K562 (cell line): ENCODE data around the gene NT5C2. TPM values are rescaled to one million over a fixed set of nuclear protein-coding genes. Genes with fewer than 3 reads are reported as not detected.

Experiments
- ATAC-seq: fragments of 200-7000 bp; cut with Tn5 transposase; 3 replicates; pipeline ENCODE4 v1.9.1; 2020; ENCODE audit warnings: moderate library complexity
- BruUV-seq: library from RNA; stranded (reverse); fragments of 400-500 nt; replicated peaks from 2 replicates; lab custom pipeline; 2021; lab: Mats Ljungman, UMichigan
- CTCF ChIA-PET: fragments of 300-600 bp; formaldehyde crosslinking; extraction: SDS; loops from one replicate; lab custom pipeline; 2021; ENCODE audit warnings: low intra/inter-chr PET ratio; lab: Yijun Ruan, JAX
- POLR2A ChIA-PET: fragments of 300-600, 350-650 bp; sonication (Branson Sonifier 250); formaldehyde crosslinking; extraction: SDS; loops from one replicate; lab custom pipeline; 2021; ENCODE audit warnings: antibody characterized with exemption, inconsistent platforms; lab: Yijun Ruan, JAX
- DNase-seq, 4 experiments: peaks; one replicate each; pipeline versions ENCODE4 v3.0.0 to v3.0.0-alpha.2; 2011 to 2018; ENCODE audit warnings: low spot score in 3 of 4, mixed read lengths in 3 of 4; ENCODE audit errors: extremely low read depth in 1 of 4
- FAIRE-seq: peaks from 2 replicates; lab custom pipeline; 2011; peaks lifted over from hg19 to GRCh38; lab: Jason Lieb, UNC
- H2AFZ ChIP-seq: 2 replicates; pipeline ENCODE4 v1.6.0; 2011; ENCODE audit warnings: low read depth, low read length, control low read depth, inconsistent platforms
- H3K27ac ChIP-seq: fragments of 200-600 bp; 3 replicates; pipeline ENCODE4 v1.8.0; 2011; ENCODE audit warnings: low read depth, mild to moderate bottlenecking, control low read depth, inconsistent platforms, low read length, moderate library complexity, mixed read lengths; ENCODE audit errors: extremely low read depth
- H3K27me3 ChIP-seq, 2 experiments: fragments of 300-600 bp in 1 of 2; 2 replicates in 1 of 2; 3 replicates in 1 of 2; pipeline versions ENCODE4 v1.6.0 to v1.8.0; 2011; ENCODE audit warnings: inconsistent platforms in 2 of 2, low read length in 2 of 2, mild to moderate bottlenecking in 1 of 2, mixed read lengths in 1 of 2, moderate library complexity in 1 of 2; ENCODE audit not compliant: control insufficient read depth in 2 of 2, insufficient read depth in 2 of 2
- H3K36me3 ChIP-seq: fragments of 300-600 bp; 3 replicates; pipeline ENCODE4 v1.8.0; 2011; ENCODE audit warnings: mild to moderate bottlenecking, low read length, inconsistent platforms; ENCODE audit not compliant: control insufficient read depth, insufficient read depth
- H3K4me1 ChIP-seq, 2 experiments: fragments of 200-600 bp in 1 of 2; replicated peaks in 1 of 2; 2 replicates in 1 of 2; 3 replicates in 1 of 2; pipeline versions ENCODE4 v1.5.1 to v1.8.0; 2011; ENCODE audit warnings: inconsistent platforms in 2 of 2, low read length in 2 of 2, mild to moderate bottlenecking in 1 of 2, mixed read lengths in 1 of 2, moderate library complexity in 1 of 2; ENCODE audit not compliant: control insufficient read depth in 2 of 2, insufficient read depth in 2 of 2
- H3K4me2 ChIP-seq: 2 replicates; pipeline ENCODE4 v1.6.1; 2011; ENCODE audit warnings: low read length, control low read depth, inconsistent platforms, mixed read lengths; ENCODE audit not compliant: insufficient read depth
- H3K4me3 ChIP-seq: fragments of 200-600 bp; sonication (generic), shearing (Covaris generic); 2 replicates; pipeline ENCODE4 v1.5.1; 2016; ENCODE audit warnings: control low read depth, inconsistent platforms
- H3K79me2 ChIP-seq: fragments of 200-600 bp; 3 replicates; pipeline ENCODE4 v1.8.0; 2011; ENCODE audit warnings: low read length, inconsistent platforms; ENCODE audit not compliant: control insufficient read depth, insufficient read depth
- H3K9ac ChIP-seq, 2 experiments: 2 replicates each; pipeline versions ENCODE4 v1.6.0 to v1.6.1; 2011; ENCODE audit warnings: low read depth in 2 of 2, low read length in 2 of 2, control low read depth in 1 of 2, inconsistent platforms in 1 of 2, mild to moderate bottlenecking in 1 of 2, mixed read lengths in 1 of 2; ENCODE audit not compliant: insufficient read depth in 1 of 2
- H3K9me1 ChIP-seq: one replicate; pipeline ENCODE4 v1.6.0; 2011; ENCODE audit warnings: inconsistent platforms, mild to moderate bottlenecking, low read length, moderate library complexity; ENCODE audit not compliant: control insufficient read depth, insufficient read depth
- H3K9me3 ChIP-seq: replicated peaks from 2 replicates; pipeline ENCODE4 v1.5.1; 2011; ENCODE audit warnings: low read depth, low read length, inconsistent platforms; ENCODE audit not compliant: control insufficient read depth, insufficient read depth
- H4K20me1 ChIP-seq: replicated peaks from 2 replicates; pipeline ENCODE4 v1.6.1; 2011; ENCODE audit warnings: low read length, inconsistent platforms, mixed read lengths; ENCODE audit not compliant: control insufficient read depth, insufficient read depth
- GATA2 ChIP-seq: sonication (generic); formaldehyde crosslinking; IDR thresholded peaks from 2 replicates; pipeline ENCODE4 v1.4.0; 2020; ENCODE audit warnings: mild to moderate bottlenecking, missing genetic modification reagents
- JUN ChIP-seq, 2 experiments: sonication (generic) in 1 of 2; formaldehyde crosslinking in 1 of 2; IDR thresholded peaks; 2 replicates each; pipeline versions ENCODE4 v1.6.1 to v1.8.0; 2012 to 2022; ENCODE audit warnings: borderline replicate concordance in 2 of 2, mild to moderate bottlenecking in 2 of 2, improper control_type of control experiment in 1 of 2, low read depth in 1 of 2, low read length in 1 of 2, missing genetic modification reagents in 1 of 2
- JUND ChIP-seq, 2 experiments: IDR thresholded peaks; 2 replicates in 1 of 2; 3 replicates in 1 of 2; pipeline ENCODE4 v1.6.1; 2011; ENCODE audit warnings: borderline replicate concordance in 2 of 2, low read depth in 2 of 2, low read length in 2 of 2, improper control_type of control experiment in 1 of 2, missing biosample characterization in 1 of 2, missing genetic modification characterization in 1 of 2, missing genetic modification reagents in 1 of 2
- SPI1 ChIP-seq: IDR thresholded peaks from 2 replicates; pipeline ENCODE4 v1.6.1; 2011; ENCODE audit warnings: low read depth, low read length, control low read depth, borderline replicate concordance
- WHSC1 ChIP-seq: IDR thresholded peaks from one replicate; pipeline ENCODE4 v1.6.1; 2012; ENCODE audit warnings: low read length, control low read depth, inconsistent platforms
- ZNF121 ChIP-seq: sonication (generic); formaldehyde crosslinking; conservative IDR thresholded peaks from 2 replicates; pipeline ENCODE4 v1.8.0; 2022; ENCODE audit warnings: missing genetic modification reagents
- WGBS: fragments of 100-300 bp; shearing (Covaris generic); methylation state at CpG from one replicate; pipeline ENCODE4 v1.1.6; 2016; ENCODE audit warnings: low coverage, mixed read lengths; ENCODE audit not compliant: insufficient coverage; ENCODE audit errors: missing lambda C conversion rate; 5-methylcytosine and 5-hydroxymethylcytosine counted together
- in situ Hi-C: fragments of 300-500 bp; cut with MboI; formaldehyde crosslinking; loops from 4 replicates; pipeline ENCODE4 v1.15.0; 2018; ENCODE audit warnings: inconsistent platforms, mixed read lengths
- intact Hi-C: fragments of 100-400 bp; cut with micrococcal nuclease; formaldehyde crosslinking; loops from 2 replicates; pipeline ENCODE4 v1.14.2; 2022
- polyA plus RNA-seq, 8 experiments: library from polyadenylated mRNA; depleted of rRNA in 4 of 8; stranded (reverse) in 5 of 8; unstranded in 3 of 8; fragments of >200 nt; fragmentation: Nextera tagmentation in 2 of 8; fragmentation: Illumina TruSeq in 1 of 8; extraction: Ambion mirVana in 2 of 8; extraction: Trizol in 1 of 8; gene quantifications; 2 replicates each; pipeline versions ENCODE4 v1.2.1 to v1.2.3, GENCODE V29; 2011 to 2014; ENCODE audit warnings: inconsistent platforms in 1 of 8, missing spikeins in 1 of 8
- total RNA-seq, 7 experiments: library from RNA; depleted of rRNA in 6 of 7; stranded (reverse); fragments of >200 nt in 6 of 7; fragmentation: Illumina TruSeq in 2 of 7; extraction: Trizol in 2 of 7; gene quantifications; 2 replicates each; pipeline versions ENCODE4 v1.2.1 to v1.2.3, GENCODE V29; 2011 to 2021; ENCODE audit warnings: low replicate concordance in 1 of 7
- TF ChIP-seq, protein P1 (sequence below), 2 experiments: fragments of 450-650 bp in 1 of 2; sonication (generic) in 1 of 2; formaldehyde crosslinking in 1 of 2; IDR thresholded peaks in 1 of 2; conservative IDR thresholded peaks in 1 of 2; 2 replicates each; pipeline versions ENCODE4 v1.6.1 to v1.8.1; 2016 to 2023; ENCODE audit warnings: mild to moderate bottlenecking in 2 of 2, moderate library complexity in 2 of 2, inconsistent platforms in 1 of 2, missing genetic modification reagents in 1 of 2
- TF ChIP-seq, protein P2 (sequence below): fragments of 250-450 bp; sonication (Bioruptor Pico); IDR thresholded peaks from 2 replicates; pipeline ENCODE4 v1.4.0; 2020; ENCODE audit warnings: borderline replicate concordance

The NT5C2 gene
- total and polyA plus RNA-seq, 9 of the 15 experiments (the other 6 are each of a cell fraction or from before 2014, with no cell fraction given): 11.3 to 45.2 (median 27.7) TPM

- H3K4me1 ChIP-seq: no peaks in the 10 kb centered on the region; a peak in 1 of 5 replicates
- intact Hi-C loops: no loop called here
- DNase-seq (no peak), FAIRE-seq (no peak), ATAC-seq (no peak)
- H3K9me3 ChIP-seq: no peaks in the 10 kb centered on the region
- peak overlapping the region; percentile 59; the same call in 1 of the 2 replicates for H2AFZ ChIP-seq
- CTCF ChIA-PET: no interaction called here
- TF ChIP-seq, protein P1, sequence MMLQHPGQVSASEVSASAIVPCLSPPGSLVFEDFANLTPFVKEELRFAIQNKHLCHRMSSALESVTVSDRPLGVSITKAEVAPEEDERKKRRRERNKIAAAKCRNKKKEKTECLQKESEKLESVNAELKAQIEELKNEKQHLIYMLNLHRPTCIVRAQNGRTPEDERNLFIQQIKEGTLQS (IDR thresholded peaks at IDR 0.05): peak; percentile 58
- TF ChIP-seq, protein P1 (CRISPR knock-in tag; conservative IDR thresholded peaks at IDR 0.05): no peak
- TF ChIP-seq JUND (IDR thresholded peaks at IDR 0.05; ENCODE audit: borderline replicate concordance, low read depth, low read length) (peak; percentile 59), JUND (tag; IDR thresholded peaks at IDR 0.05; ENCODE audit: borderline replicate concordance, low read depth, low read length) (no peak), SPI1 (peak; percentile 45; the same call in 1 of the 2 replicates), JUN (IDR thresholded peaks at IDR 0.05; ENCODE audit: borderline replicate concordance, low read depth, low read length) (0 out of 2 replicates have a peak, but pooled peaks have one; percentile 12), JUN (CRISPR knock-in tag; IDR thresholded peaks at IDR 0.05; ENCODE audit: borderline replicate concordance) (no peak), WHSC1 (no peak), GATA2 (no peak), ZNF121 (peak; percentile 43; the same call in 1 of the 2 replicates)
- TF ChIP-seq, protein P2, sequence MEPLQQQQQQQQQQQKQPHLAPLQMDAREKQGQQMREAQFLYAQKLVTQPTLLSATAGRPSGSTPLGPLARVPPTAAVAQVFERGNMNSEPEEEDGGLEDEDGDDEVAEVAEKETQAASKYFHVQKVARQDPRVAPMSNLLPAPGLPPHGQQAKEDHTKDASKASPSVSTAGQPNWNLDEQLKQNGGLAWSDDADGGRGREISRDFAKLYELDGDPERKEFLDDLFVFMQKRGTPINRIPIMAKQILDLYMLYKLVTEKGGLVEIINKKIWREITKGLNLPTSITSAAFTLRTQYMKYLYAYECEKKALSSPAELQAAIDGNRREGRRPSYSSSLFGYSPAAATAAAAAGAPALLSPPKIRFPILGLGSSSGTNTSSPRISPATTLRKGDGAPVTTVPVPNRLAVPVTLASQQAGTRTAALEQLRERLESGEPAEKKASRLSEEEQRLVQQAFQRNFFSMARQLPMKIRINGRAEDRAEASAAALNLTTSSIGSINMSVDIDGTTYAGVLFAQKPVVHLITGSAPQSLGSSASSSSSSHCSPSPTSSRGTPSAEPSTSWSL: no peak
- H3K27me3 ChIP-seq: no peaks in the 10 kb centered on the region
- 36% methylated on average over 7 of the region's 7 CpGs for WGBS
- H3K79me2 ChIP-seq: no peaks in the 10 kb centered on the region
- no peak overlapping the region for H3K4me2 ChIP-seq
- no peaks in the 10 kb centered on the region for H4K20me1 ChIP-seq
- BruUV-seq: no TSS peak
- H3K9me1 ChIP-seq: no peaks in the 10 kb centered on the region
- no peak overlapping the region for H3K27ac ChIP-seq
- no peak overlapping the region for H3K9ac ChIP-seq
- H3K36me3 ChIP-seq: no peaks in the 10 kb centered on the region
- no peak overlapping the region for H3K4me3 ChIP-seq
- in situ Hi-C loops: no loop called here
- POLR2A ChIA-PET: interaction anchor here (0.6 kb wide), 1 partner anchor 63 kb away, joined by 3 read pairs; no protein-coding TSS in a partner anchor
Observed at GRCh38 chr10:103232772-103233488, 39.9 kb upstream of the NT5C2 start.
